EL (cell line): Measurements from ENCODE around the gene LRRC49.
"Not testable (repeated sequence)": the region's sequence is repeated elsewhere in the genome, so short reads cannot be mapped to it uniquely, and the experiment has no call there.

Experiments
- DNase-seq: peaks from one replicate; pipeline ENCODE4 v3.0.0-alpha.2; 2016

LRRC49 gene, protein sequence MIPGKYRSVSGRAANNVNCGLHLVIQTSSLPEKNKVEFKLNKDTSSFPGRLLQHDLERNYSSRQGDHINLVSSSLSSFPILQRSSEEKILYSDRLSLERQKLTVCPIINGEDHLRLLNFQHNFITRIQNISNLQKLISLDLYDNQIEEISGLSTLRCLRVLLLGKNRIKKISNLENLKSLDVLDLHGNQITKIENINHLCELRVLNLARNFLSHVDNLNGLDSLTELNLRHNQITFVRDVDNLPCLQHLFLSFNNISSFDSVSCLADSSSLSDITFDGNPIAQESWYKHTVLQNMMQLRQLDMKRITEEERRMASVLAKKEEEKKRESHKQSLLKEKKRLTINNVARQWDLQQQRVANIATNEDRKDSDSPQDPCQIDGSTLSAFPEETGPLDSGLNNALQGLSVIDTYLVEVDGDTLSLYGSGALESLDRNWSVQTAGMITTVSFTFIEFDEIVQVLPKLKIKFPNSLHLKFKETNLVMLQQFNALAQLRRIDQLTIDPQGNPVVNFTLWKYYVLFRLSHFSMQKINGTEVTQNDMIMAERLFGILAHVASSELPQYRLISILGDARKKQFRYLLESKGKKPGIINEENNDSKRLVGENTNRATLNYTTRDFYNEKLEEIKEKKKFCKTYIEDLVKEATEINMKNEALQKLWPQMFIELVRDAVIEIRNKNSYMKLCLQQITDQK

GRCh38 chr15:70892002-70892911 is at the start of gene LRRC49, which contains the start of gene THAP10:
Gene LRRC49, plus strand, starts transcription at chr15:70892826. Its CDS starts 69 bp downstream, at chr15:70892895.
Gene THAP10, minus strand, starts transcription at chr15:70892433. Its CDS starts 161 bp downstream, at chr15:70892272.
- DNase-seq, result peak; percentile 99

DNA sequence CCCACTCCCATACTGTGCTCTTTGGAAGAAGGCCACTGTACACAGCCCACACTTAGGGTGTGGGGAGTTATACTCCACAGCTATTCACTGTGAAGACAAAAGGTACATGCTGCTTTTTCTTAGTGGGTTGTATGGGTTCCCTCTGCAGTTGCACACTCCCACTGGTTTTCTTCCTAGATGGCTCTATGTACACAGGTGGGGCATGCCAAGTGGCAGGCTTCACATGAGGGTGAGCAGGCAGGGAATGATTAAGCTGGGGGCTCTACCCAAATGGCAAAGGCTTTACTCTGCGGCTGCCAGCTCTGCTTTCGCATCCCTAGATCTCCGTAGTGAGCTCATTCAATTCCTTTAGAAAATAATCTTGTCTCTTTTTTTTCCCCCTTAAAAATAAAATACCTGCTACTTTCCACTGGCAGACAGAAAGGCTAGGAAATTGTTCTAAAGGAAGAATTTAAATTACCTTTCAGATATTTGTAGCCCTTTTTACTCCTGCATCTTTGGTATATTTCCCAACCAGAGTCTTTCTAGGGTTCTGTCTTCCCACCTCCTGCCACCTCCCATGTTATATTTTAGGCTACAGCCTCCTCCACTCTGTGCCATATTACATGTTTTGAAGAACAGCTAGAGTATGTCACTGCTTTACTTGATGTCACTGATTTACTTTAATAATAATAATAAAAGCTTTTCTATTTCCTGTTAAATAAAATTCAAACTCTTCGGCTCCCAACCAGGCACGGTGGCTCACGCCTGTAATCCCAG is 46.8 kb upstream of the LRRC49 start:
- DNase-seq, result no peak

GRCh38 chr15:70851889-70852288 is 40.7 kb upstream of the LRRC49 start:
- no peak for DNase-seq

DNA sequence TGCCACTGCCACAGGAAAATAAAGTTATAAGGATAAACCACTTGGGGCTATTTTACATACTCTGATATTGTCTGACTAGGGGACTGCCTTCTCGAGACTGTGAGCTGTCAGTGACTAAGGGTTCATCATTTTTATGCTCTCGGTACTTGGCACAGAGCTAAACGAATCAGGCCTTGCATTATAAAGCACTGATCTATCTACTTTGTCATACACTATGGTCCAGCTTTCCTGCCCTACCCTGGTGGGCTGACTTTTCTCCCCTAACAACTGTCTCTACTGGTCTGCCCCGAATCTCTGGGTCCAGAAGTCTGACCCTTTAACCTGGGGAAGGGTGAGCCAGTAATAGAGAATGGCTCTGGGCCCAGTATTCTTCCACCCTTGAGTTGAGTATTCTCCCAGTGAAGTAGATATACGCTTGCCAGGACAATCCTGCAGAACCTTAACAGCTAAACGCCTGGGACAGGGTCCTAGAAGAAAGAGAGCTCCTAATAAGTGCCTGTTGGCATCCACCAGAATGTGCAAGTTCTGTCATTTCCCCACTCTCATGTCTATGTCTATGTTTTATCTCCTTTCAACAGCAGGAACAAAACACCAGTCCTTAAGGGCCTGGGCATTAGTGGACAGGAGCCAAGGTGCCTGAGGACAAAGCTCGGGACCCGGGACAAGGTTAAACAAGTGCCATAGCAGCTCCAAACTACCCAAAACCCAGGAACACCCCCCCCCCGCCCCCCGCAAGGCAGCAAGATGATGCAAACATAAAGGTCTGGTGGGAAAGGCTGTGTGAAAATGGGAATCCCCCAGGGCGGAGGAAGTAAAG is 39.9 kb upstream of the LRRC49 start:
- peak; percentile 84 for DNase-seq

GRCh38 chr15:70853318-70853972 is 39.2 kb upstream of the LRRC49 start:
- DNase-seq, result peak; percentile 67

DNA sequence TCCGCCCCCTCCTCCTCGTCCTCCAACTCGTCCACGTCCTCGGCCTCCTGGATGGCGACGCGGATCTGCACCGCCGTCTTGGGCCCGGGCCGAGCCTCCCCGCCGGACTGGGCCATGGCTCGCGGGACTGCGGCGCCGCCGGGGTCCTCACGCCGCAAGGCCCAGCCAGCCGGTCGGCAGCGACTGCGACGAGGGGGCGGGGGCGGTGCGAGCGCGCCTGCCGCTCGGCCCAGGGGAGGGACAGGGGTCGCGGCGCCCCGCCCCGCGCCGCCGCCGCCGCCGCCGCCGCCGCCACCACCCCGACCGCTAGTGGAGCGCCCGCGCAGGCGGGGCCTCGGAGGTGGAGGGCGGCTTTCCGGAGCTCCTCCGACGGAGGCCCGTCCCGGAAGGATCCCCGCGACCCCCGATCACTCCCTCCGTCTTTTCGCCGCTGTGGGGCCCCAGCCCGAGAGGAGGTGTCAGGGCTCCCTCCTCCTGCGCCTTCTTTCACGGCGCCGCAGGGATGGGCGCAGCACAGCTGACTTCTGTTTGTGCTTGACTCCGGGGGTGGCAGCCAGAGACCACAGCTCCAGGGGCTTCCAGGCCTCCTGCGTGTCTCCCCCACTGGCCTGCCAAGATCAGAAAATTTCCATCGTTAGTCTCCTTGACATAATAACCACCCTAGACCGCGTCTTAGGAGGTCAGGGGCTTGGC is 38.5 kb upstream of the LRRC49 start, which contains the start of gene LARP6:
LARP6 (minus strand) TSS at position 185 of the 693 bp plus-strand sequence; CDS start at position 116, 69 bp downstream.
- peak; percentile 69 for DNase-seq

- DNase-seq, result peak; percentile 64
Measured at GRCh38 chr15:70854666-70854976, 38.0 kb upstream of the LRRC49 start.

- peak; percentile 20 for DNase-seq
Measured at GRCh38 chr15:70855764-70856163, 36.9 kb upstream of the LRRC49 start.

DNA sequence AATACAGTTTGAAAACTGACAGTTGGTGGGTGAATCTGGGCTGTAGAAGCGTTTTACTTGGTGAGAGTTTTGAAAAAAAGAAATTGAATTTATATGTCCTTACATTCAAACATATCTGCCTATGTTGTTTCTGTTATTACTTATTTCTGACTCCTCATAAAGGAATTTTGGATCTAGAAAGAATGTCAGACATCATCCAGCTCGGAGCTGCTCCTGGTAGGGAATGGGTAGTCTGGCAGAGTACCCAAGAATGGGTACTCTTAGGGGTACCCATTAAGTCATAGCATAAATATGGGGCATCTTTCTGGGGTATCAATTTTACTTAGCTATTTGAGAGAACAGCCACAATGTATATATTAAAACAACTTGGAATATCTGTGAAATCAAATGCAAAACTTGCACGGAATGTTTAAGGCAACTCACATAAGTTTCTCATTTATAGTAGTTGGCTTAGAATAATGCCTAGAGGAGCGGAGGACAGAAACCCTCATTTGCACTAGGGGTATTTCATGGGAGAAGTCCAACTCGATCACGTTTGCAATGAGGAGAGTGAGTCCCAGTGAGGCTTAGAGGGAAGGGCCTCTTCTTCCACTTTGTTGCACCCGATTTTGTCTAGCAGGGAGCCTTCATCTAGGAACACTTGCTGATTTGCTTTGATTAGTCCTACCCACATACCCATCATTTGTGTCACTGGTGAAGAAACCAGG is 36.3 kb upstream of the LRRC49 start:
- peak; percentile 74 for DNase-seq

DNA sequence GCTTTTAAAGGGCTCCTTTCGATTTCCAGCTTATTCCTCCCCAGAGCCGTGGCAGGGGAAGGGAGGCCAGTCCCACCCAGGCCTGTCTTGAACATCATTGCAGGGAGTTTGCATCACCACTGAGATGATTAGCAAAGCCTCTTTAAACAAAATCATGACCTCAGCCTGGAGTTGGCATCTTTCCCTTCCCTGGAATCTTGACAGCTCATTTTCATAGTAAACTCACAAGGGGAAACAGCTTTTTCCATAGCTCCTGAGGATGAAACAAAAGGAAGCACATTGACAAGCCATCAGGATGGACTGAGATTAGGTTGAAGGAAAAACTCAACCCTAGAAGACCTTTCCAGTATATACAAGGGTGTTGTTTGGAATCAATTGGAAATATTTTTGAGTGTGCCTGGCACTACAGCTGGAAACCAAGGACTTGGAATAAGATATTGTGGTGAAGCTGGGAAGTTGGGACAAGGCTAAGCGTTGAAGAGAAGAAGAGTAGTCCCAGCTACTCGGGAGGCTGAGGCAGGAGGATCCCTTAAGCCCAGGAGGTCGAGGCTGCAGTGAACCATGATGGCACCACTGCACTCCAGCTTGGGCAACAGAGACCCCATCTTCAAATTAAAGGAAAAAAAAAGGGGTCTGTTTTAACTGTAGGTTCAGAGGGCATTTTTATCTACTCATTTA is 35.6 kb upstream of the LRRC49 start:
- DNase-seq, result peak; percentile 100

GRCh38 chr15:70857562-70858285 is 34.9 kb upstream of the LRRC49 start:
- DNase-seq, result peak; percentile 23

- DNase-seq, result not testable (repeated sequence)
Measured at GRCh38 chr15:70858614-70859321, 33.9 kb upstream of the LRRC49 start.

DNA sequence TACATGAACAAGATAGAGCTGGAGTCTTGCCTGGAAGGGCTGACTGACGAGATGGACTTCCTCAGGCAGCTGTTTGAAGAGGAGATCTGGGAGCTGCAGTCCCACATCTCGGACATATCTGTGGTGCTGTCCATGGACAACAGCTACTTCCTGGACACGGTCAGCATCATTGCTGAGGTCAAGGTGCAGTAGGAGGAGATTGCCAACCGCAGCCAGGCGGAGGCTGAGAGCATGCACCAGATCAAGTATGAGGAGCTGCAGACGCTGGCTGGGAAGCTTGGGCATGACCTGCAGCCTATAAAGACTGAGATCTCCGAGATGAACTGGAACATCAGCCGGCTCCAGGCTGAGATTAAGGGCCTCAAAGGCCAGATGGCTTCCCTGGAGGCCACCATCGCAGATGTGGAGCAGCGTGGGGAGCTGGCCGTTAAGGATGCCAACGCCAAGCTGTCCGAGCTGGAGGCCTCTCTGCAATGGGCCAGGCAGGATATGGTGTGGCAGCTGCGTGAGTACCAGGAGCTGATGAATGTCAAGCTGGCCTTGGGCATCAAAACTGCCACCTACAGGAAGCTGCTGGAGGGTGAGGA is 33.2 kb upstream of the LRRC49 start:
- no peak for DNase-seq

GRCh38 chr15:70859998-70860397 is 32.6 kb upstream of the LRRC49 start:
- no peak for DNase-seq

DNA sequence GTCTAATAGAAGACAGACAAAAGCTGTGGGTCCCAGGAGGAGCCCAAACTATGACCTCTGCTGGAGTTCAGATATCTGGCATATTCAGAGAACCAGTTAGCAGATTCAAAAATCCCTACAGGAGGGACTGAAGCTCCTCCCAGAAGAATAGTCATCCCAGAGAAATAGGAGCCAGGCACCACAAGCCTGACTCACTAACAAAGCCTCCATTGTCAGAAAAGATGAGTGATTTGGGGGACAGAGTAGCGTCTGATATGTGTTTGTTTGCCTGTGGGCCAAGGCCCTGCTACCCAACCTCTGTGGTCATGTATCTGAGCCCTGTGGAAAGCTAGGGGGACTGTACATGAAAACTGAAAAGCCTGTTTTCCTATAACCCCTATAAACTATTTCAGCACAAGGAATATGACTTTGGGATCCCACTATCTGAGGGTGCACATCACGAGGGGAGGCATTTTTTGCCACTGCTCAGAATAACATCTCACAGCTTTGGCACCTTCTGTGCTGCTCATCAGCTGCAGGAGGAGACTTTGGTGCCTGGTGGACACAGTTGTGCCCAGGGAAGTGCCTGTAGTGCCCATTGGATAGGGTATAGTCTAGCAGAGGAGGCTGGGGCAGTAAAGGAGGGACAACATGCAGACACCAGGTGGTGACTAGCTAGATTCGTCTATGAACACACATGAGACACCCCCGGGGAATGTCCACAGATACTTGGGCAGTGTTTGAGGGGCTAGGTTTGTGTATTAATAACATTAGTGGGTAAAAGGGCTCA is 29.0 kb upstream of the LRRC49 start:
- DNase-seq, result peak; percentile 85

GRCh38 chr15:70866982-70867641 is 25.5 kb upstream of the LRRC49 start:
- no peak for DNase-seq
